ENCODE measurements around the gene ULBP2. TPM values are rescaled to one million over a fixed set of nuclear protein-coding genes. Genes with fewer than 3 reads are reported as not detected.

Gene ULBP2
- 2.9 to 3.9 TPM (median 3.4 TPM) in 5 replicates for total RNA-seq (2022; extraction: Qiagen RNA extraction)

DNA sequence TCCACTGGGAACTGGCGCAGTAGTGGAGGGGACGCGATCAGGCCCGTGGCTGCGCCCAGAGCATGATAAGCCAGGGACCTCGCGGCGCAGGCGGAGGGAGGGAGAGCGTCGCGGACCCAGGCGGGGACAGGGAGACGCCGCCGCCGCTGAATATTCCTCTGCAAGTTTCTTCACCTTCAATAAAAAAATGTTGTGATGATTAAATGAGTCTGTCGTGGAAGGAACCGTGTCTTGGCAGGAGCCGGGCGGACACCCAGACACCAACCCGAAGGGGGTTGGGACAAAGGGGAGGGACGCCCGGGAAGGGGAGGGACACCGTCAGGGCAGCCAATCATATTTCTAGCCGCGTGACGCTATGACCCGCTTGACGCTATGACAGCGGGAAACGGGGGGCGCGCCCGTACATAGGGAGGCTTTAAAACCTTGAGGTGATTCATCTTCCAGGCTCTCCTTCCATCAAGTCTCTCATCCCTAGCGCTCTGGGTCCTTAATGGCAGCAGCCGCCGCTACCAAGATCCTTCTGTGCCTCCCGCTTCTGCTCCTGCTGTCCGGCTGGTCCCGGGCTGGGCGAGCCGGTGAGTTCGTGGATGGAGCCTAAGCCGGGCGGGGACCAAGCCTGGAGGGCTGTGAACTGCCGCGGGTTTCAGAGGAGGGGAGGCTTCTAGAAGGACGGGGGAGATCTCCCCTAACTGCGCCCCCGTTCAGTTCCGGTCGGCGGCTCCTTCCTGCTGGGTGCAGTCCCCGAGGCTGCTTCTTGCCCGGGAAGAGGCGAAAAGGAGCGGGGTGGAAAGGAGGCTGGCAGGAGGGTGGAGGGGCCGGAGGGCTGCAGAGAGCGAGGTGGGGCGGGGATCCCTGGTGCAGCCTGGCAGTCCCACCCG is at the start of gene ULBP2:
Gene ULBP2, plus strand, starts transcription at position 432 of the 878 bp plus-strand sequence. Its CDS starts 59 bp downstream, at position 491.

DNA sequence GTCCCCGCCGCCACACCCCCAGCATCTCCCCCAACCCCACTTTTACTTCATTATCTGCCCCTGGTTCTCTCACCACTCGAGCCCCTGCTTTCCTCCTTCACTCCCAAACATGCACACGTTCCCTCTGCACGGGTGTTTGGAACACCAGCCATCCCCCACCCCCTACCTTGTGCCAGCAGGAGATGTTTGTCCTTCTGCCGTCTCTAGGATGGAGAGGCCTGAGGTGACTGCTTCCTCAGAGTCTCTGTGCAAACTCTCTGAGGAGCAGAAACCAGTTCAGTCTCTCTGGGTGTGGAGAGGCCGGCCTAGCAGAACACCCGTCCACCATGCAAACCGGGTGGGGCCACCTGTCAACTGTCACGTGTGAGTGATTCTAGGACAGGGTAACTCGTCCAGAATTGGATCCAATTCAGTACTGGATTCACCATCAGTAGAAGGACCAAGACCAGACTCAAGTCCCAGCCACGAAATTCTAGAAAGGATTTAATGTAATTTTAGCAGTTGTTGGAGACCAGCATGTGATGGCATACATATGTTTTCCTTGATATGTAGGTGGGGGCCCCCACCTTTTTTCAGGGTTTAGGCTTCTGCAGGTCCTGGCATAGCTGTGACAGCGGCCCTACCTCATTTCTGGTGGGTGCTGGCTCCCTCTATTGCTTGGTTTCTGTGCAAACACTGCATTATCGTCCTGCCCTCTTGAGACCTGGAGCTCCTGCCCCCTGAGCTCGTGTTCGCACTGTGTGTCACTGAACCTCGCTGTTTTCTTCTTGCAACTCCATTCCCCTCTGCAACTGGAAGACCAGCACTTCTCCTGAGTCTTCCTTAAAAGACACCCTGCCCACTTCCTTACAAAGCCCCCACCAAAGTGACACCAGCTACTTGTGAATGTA is 43.7 kb upstream of the ULBP2 start, which contains the start of gene RAET1E:
Gene RAET1E, minus strand, starts transcription at position 259 of the 890 bp plus-strand sequence. CDS start 7,212 bp downstream, outside the sequence.

DNA sequence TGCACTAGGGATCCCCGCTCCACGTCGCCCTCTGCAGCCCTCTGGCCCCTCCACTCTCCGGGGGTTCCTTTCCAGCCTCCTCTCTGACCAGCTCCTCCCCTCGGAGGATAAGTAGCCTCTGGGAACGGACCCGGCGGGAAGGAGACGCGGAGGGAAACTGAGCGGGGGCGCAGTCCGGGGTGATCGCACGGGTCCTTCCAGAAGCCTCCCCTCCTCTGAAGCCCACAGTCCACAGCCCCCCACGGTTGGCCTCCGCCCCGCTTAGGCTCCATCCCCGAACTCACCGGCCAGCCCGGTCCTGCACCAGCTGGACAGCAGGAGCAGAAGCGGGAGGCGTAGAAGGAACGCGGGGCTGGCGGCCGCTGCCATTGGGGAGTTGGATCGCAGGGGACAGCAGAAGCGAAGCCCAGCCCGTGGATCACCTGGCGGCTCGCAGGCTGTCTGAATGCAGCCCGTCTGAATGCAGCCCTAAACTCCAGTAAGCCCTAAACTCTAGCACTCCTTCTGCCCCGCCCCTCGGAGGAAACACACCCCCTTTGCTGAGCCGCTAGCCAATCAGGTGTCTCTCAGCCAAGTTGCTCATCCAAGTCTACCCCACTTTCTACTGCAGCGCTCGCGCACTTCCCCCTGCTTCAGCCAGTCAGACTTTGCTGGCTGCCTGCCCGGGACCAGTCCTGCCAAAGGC is 19.0 kb upstream of the ULBP2 start, which contains the start of gene RAET1G:
Gene RAET1G, minus strand, starts transcription at position 480 of the 685 bp plus-strand sequence. Its CDS starts 111 bp downstream, at position 369.

GRCh38 chr6:149963462-149964307 is 21.9 kb downstream of the ULBP2 start, which contains the start of gene ULBP1:
TSS of gene ULBP1 (plus strand) at chr6:149963943. CDS start at chr6:149964050, 107 bp downstream.

Other genes with a start within 250 kb of the ULBP2 start
- 5.8 to 9.1 TPM (median 7.6 TPM) in 5 replicates for gene LATS1, start 223.9 kb upstream of the ULBP2 start, total RNA-seq (2022; extraction: Qiagen RNA extraction)
- gene NUP43, start 195.5 kb upstream of the ULBP2 start, total RNA-seq (2022; extraction: Qiagen RNA extraction): 12.3 to 15.6 TPM (median 14.4 TPM) in 5 replicates
- gene PCMT1, start 192.3 kb upstream of the ULBP2 start, total RNA-seq (2022; extraction: Qiagen RNA extraction): 85.4 to 103 TPM (median 86.9 TPM) in 5 replicates
- 26.8 to 39.2 TPM (median 36.5 TPM) in 5 replicates for gene LRP11, start 77.7 kb upstream of the ULBP2 start, total RNA-seq (2022; extraction: Qiagen RNA extraction)
- 1.8 to 3.5 TPM (median 3.1 TPM) in 5 replicates for gene RAET1E, start 43.9 kb upstream of the ULBP2 start, total RNA-seq (2022; extraction: Qiagen RNA extraction)
- gene RAET1G, start 18.9 kb upstream of the ULBP2 start, total RNA-seq (2022; extraction: Qiagen RNA extraction): 6.8 to 11.2 TPM (median 9.3 TPM) in 5 replicates
- gene ULBP1, start 21.9 kb downstream of the ULBP2 start, total RNA-seq (2022; extraction: Qiagen RNA extraction): 0.57 to 1.0 TPM (median 0.75 TPM) in 5 replicates
- gene RAET1L, start 83.5 kb downstream of the ULBP2 start, total RNA-seq (2022; extraction: Qiagen RNA extraction): 0.26 to 0.55 TPM (median 0.41 TPM) in 5 replicates
- gene ULBP3, start 127.1 kb downstream of the ULBP2 start, total RNA-seq (2022; extraction: Qiagen RNA extraction): 3.7 to 4.2 TPM (median 3.7 TPM) in 5 replicates
- 1.7 to 3.2 TPM (median 2.4 TPM) in 5 replicates for gene PPP1R14C, start 201.0 kb downstream of the ULBP2 start, total RNA-seq (2022; extraction: Qiagen RNA extraction)